HG03045 (cell line): Measurements from ENCODE around the gene TRIM46.
"Not testable (repeated sequence)": the region's sequence is repeated elsewhere in the genome, so short reads cannot be mapped to it uniquely, and the experiment has no call there.

ENCODE experiments used
- ATAC-seq: cut with Tn5 transposase; IDR thresholded peaks from one replicate; pipeline ENCODE4 v1.9.1; 2021; ENCODE audit warnings: mild to moderate bottlenecking, moderate library complexity; ENCODE audit not compliant: unreplicated experiment

TRIM46 gene

GRCh38 chr1:155137154-155137949 lies 36.3 kb upstream of the TRIM46 start:
- no peak for ATAC-seq

DNA sequence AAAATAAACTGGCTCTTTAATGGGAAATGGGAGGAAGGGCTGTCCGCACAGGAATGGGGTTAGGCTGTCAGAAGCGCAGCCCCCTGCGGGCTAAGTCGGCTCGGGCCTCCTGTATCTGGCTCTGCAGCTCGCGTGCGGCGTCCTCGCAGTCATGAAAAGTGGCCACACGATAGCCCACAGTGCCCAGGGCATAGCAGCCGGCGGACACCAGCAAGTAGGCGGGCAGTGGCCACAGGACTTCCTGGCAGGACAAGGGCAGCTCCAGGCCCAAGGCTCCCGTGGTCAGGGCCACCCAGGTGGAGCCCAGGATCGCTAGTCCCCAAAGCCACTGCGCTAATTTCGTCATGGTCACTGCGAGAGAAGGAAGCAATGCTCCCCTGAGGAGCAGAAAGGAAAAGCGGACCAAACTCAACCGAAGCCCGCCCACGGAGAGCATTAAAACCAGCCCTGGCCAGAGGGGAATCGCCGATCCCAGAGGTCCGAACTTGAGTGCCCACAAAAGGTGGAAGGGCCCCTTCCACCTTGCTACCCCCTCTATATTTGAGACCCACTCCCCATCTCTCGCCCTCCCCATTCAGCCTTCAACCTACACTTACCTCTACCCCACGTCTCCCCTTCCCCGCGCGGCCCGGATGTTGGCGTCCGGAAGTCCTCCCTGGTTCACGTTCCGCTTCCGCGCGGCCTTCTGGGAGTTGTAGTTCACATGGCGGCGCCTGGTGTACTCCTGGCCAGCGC lies 33.6 kb upstream of the TRIM46 start, which contains the start of gene DPM3:
TSS of gene DPM3 (minus strand) at position 637 of the 735 bp plus-strand sequence. CDS start at position 346, 291 bp downstream.
- peak; percentile 69 for ATAC-seq

DNA sequence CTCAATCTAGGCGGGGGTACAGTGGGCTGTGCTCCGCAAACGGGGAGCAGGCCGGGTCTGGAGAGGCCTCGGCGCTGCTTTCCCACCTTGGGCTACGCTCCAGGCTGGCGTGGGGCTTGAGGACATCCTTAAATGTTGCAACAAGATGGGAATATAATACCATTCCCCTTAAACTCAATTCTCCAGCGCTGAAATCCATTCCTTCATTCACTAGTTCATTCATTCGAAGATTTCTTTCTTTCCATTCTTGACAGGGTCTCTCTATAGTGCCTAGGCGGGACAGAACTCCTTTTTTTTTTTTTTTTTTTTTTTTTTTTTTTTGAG lies 33.1 kb upstream of the TRIM46 start:
- no peak for ATAC-seq

DNA sequence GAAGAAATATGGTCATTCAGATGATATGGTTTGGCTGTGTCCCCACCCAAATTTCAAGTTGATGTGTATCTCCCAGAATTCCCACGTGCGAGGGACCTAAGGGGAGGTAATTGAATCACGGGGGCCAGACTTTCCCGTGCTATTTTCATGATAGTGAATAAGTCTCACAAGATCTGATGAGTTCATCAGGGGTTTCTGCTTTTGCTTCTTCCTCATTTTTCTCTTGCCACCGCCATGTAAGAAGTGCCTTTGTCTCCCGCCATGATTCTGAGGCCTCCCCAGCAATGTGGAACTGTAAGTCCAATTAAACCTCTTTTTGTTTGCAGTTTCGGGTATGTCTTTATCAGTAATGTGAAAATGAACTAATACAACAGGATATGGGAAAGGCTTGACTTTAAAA lies 31.9 kb upstream of the TRIM46 start:
- no peak for ATAC-seq

DNA sequence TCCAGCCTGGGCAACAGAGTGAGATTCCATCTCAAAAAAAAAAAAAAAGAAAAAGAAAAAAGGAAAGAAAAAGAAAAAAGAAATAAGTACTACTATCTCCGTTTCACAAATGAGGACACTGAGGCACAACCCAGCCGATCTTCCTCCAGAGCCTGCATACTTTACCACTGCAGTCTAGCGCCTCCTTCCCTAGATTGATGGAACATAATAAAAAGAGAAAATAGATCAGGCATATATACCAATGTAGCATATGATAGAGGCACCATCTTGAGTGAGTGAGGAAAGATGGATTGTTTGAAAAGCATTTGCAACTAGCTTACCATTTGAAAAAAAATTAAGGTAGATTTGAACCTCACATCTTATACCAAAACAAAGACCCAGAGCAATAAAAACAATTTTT lies 28.2 kb upstream of the TRIM46 start:
- no peak for ATAC-seq

DNA sequence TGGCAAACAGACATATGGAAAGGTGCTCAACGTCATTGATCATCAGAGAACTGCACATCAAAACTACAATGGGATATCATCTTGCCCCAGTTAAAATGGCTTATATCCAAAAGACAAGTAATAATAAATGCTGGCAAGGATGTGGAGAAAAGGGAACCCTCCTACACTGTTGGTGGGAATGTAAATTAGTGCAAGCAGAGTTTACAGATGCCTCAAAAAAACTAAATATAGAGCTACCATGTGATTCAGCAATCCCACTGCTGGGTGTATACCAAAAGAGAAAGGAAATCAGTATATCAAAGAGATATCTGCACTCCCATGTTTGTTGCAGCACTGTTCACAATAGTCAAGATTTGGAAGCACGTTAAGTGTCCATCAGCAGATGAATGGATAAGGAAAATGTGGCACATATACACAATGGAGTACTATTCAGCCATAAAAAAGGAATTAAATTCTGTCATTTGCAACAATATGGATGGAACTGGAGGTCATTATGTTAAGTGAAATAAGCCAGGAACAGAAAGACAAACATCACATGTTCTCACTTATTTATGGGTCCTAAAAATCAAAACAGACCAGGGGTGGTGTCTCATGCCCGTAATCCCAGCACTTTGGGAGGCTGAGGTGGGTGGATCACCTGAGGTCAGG lies 17.5 kb upstream of the TRIM46 start:
- not testable (repeated sequence) for ATAC-seq

DNA sequence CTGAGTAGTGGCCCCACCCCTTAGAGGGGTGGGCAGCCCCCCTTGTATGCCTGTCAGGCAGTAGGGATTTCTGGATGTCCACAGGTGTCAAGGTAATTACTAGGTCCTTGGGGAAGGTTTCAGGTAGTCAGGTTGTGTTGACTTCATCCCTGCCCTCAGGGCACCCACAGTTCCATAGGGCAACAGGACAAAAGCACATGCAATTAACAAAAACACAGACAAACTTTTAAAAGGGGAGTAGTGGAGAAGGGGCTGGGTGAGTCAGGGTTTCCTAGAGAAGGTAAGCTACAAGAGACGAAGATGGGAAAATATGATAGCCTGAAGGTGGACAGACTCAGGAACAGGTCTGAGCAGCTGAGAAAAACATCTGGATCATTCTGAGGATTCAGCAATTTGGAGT lies 14.7 kb upstream of the TRIM46 start:
- ATAC-seq, result no peak

GRCh38 chr1:155160128-155160527 lies 13.5 kb upstream of the TRIM46 start:
- ATAC-seq, result no peak

DNA sequence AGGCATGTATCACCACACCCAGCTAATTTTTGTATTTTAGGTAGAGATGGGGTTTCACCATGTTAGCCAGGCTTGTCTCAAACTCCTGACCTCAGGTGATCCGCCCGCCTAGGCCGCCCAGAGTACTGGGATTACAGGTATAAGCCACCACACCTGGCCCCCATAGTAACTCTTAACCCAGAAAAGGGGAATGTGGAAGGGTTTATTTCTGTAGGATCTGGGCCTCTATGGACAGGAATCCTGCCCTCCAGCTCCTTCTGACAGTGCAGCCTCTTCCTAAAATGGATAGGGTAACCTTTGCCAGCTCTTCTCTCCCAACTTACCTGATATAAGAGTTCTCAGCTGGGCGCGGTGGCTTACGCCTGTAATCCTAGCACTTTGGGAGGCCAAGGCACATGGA lies 11.0 kb upstream of the TRIM46 start:
- not testable (repeated sequence) for ATAC-seq

GRCh38 chr1:155163785-155164184 lies 9.9 kb upstream of the TRIM46 start:
- ATAC-seq, result not testable (repeated sequence)

- ATAC-seq, result not testable (repeated sequence)
Observed at GRCh38 chr1:155164625-155165024, 9.0 kb upstream of the TRIM46 start.

DNA sequence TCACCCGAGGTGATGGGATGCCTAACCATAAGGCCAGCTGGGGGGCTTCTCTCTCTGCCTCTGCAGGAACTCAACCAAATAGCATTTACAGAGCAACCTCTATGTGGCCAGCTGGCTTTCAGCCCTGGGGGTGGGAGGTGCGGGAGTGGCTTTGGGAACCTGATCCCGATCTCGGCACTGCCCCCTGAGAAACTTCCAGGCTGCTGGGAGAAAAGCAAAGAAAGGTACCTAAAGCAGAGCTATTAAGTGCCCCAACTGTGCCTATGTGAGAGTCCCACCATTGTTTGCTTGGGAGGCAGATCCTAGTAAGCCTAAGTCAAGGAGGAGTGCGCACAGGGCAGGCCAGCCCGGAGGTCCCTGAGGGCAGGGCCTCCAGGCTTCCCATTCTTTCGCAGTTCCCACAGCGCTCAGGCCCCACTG lies 7.6 kb upstream of the TRIM46 start:
- no peak for ATAC-seq

DNA sequence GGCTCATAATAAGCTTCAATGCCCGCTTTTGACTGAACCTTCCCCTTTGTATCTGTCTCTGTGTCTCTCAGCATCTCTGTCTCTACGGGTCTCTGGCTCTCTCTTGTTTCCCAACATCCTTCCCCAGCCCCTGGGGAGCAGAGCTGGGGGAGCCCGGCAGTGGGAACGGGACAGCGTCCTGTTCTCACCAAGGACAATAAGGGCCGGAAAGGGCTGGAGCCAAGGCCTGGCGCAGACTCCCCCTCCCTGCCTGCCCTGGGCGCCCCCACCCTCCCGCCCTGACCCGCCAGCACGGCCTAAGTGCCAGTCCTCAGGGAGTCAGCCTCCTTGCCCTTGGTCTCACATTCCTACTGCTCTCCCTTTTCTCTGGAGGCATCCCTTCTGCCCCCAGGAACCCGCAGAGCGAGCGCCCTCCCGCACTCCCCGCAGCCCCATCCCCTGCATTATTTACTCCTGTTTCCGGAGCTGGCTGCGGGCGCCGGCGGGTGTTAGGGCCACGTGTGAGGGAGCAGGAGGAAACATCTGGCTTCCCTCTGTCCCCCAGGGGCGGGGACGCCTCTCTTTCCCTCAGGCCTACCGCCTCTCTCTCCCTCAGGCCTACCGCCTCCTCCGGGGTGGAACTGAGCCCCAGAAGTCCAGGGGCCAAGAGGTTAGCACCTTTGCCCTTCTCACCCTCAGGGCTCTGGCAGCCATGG lies 7.0 kb upstream of the TRIM46 start:
- no peak for ATAC-seq

GRCh38 chr1:155167166-155168104 lies 6.2 kb upstream of the TRIM46 start:
- ATAC-seq, result peak; percentile 56

- ATAC-seq, result not testable (repeated sequence)
Observed at GRCh38 chr1:155168105-155168445, 5.6 kb upstream of the TRIM46 start.

GRCh38 chr1:155168456-155169210 lies 5.0 kb upstream of the TRIM46 start:
- no peak for ATAC-seq

GRCh38 chr1:155169541-155169940 lies 4.1 kb upstream of the TRIM46 start:
- no peak for ATAC-seq

DNA sequence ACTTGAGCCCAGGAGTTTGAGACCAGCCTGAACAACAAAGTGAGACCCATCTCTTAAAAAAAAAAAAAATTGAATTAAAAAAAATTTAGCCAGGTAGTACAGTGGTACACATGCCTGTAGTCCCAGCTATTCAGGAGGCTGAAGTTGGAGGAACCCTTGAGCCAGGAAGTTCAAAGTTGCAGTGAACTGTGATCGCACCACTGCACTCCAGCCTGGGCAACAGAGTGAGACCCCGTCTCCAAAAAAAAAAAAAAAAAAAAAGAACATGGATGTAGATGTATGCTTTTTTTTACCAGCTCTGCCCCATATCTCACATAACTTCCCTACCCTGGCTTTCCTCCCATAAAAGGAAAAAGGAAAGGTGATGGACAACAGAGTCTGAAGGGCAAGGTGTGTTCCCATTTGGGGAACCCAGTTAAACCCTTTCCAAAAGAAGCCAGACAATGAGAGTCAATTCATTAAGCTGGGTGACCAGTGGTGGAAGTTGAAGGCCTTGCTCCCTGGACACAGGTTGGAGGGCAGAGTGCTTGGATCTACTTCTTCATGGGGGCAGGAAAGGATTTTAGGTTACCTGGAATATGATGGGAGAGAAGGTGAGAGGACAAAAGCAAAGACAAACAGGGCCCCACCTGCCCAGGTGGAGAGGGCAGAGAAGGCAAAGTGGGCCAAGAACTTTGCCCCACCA lies 3.4 kb upstream of the TRIM46 start:
- ATAC-seq, result no peak

GRCh38 chr1:155170806-155171205 lies 2.8 kb upstream of the TRIM46 start:
- no peak for ATAC-seq
